Stimulated activated CD4-positive, alpha-beta T cell treated with anti-CD3 and anti-CD28 coated beads, Interleukin-12 subunit alpha, Interleukin-12 subunit beta, amount 100 ng/mL, for 4 hours (primary cell): ENCODE results near the gene AJAP1.

Experiments used
- DNase-seq: peaks from one replicate; pipeline ENCODE4 v3.0.0-alpha.2; 2020

The AJAP1 gene

DNA sequence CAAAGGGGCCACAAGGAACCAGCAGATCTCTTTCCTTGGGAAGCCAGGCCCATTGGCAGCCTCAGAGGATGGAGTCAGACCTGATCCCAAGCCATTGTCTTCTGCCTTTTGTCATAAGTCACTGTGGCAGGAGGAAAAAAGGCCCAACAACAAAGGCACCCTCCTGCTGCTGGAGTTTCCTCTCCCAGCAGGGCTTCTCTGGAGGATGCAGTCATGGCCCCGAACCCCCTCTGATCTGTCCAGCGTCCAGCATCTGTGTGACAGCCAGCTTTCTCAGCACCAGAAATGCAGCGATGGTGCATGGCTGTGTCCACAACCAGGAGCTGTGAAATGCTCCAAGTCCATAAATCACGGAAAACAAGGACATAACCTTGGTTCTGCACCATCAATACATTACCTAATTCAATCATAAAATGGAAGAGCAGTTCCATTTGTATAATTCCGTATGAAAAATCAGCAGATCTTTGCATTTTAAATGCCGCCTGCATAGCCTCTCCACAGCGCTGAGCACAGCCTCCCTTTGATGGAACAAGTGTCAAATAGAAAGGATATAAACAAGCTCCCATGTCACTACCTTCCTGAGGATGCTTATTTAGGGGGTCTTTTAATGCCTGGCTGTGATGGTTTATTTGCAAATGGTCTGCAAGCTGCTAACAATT, 30.6 kb downstream of the AJAP1 start:
- DNase-seq: no peak

- DNase-seq: no peak
Measured at GRCh38 chr1:4685523-4685865, 31.1 kb downstream of the AJAP1 start.

- DNase-seq: no peak
Measured at GRCh38 chr1:4687943-4688342, 33.5 kb downstream of the AJAP1 start.

DNA sequence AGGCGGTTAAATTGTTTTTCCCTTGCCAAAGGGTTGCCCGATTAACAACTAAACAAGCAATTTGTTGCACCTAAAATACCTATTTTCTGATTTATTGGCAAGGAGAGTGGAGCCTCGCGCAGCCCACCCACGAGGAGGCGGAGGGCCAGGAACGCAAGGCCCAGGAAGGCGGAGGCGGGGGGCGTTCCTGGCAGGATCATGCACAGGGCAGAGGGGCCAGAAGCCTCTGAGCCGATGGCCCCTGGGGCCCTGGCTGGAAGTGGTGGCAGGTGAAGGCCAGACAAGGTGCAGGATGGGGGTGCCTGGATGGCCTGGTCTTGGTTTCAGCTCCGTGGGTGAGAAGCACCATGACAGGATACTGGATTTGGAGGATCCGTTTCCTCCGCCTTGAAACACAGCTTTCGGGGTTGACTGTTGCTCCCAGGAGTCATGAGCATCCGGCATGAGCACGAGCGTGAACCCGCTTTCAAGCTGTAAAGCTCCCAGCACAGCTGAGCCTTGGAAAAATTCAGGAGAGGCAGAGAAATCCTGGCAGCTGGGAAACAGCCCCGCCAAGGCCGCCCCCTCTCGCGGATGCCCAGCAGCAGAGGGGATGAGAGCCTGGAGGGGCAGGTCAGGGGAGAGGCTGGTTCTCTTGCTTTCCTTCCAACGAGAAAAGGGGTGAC, 35.0 kb downstream of the AJAP1 start:
- DNase-seq: no peak

GRCh38 chr1:4689941-4690635, 35.7 kb downstream of the AJAP1 start:
- no peak for DNase-seq

GRCh38 chr1:4690951-4691675, 36.7 kb downstream of the AJAP1 start:
- DNase-seq: no peak

GRCh38 chr1:4691766-4692405, 37.5 kb downstream of the AJAP1 start:
- no peak for DNase-seq

DNA sequence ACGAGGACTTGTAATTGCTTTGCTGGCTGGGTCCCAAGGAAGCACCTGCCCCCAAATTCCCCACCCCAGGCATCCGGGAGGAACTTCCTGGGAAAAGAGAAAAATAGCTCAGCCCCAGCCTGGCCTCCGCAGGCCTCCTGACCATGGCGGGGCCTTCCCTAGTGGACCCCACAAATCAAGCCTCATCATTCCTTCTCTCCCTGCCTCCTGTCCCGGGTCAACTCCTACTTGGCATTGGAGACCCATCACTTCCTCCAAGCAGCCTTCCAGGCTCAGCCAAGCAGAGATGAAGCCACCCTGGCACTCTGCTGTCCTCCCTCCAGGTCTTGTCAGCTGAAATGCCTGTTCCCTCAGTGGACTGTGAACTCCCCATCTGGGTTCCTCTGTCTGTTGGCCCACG, 38.0 kb downstream of the AJAP1 start:
- DNase-seq: no peak

DNA sequence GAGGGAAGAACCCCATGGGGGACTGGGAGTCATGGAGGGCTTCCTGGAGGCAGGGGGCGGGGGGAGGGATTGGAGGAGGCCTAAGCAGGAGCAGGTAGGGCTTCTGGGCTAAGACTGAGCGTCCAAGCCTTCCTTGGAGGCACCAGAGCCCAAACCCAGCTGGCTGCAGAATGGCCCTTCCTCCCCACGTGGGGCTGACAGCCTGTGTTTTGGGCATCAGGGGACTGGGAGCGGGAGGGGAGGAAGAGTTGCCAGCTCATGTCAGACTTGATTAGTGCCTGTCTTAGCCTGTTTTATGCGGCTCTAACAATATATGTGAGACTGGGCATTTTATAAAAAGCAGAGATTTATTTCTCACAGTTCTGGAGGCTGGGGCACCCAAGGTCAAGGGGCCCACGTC, 38.9 kb downstream of the AJAP1 start:
- DNase-seq: no peak

DNA sequence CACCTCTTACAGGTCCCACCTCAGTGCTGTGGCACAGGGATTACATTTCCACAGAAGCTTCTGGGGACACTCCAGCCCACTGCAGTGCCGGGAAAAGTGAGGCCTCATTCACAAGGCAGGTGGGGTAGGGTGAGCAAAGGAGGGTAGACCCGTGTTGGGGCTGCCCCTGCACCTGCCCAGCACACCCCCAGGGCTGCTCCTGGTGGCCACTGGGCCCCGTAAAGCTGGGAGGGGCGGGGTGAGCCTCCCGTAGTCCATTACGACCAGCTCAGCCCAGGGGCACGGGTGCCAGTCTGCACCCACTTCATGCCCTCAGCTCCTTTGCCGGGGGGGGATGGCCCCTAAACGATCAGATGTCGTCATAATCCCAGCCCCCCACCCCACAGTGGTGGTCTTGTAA, 39.5 kb downstream of the AJAP1 start:
- no peak for DNase-seq

DNA sequence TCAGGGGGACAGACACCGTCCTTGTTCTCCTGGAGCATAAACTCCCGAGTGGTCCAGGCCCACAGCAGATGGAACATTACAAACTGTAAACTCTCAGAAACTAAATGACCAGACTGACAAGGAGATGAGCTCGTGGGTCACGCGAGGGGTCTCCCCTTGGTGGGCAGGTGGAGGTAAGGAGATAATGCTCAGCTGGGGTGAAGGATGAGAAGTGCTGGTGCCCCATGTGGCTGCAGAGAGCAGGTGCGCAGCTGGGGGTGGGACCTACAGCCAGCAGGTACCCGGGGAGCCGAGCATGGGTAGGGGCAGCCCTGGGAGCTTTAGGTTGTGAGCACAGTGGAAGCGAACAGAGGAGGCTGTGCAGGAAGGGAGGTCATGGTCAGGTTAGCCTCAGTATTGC, 40.1 kb downstream of the AJAP1 start:
- no peak for DNase-seq

- DNase-seq: no peak
Measured at GRCh38 chr1:4695241-4695640, 40.8 kb downstream of the AJAP1 start.

DNA sequence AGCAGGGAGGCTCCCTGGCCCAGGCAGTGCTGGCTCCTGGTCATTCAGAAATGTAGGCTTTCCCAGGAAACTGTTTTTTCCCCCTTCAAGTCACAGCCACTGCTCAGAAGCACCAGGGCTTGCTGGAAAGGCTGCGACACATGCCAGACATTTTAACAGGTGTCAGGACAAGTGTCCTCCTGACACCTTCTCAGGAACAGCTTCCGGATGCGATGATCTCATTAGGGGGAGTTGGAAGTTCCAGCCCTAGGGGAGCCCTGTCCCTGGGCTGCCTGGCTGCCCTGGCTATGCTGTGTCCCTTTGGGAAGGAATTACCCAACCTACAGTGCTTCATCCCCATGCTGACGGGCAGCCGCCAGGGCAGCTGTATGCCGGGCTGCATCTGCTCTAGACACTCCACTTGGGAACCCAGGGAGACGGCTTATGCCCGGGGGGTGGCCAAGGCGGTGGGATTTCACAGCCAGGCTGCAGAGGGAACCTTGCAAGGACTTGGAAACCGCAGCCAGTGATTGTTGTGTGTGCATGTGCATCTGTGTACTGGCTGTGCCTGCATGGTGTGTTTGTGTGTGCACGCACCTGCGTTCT, 41.8 kb downstream of the AJAP1 start:
- no peak for DNase-seq

- no peak for DNase-seq
Measured at GRCh38 chr1:4696753-4697152, 42.3 kb downstream of the AJAP1 start.

GRCh38 chr1:4697801-4698200, 43.4 kb downstream of the AJAP1 start:
- DNase-seq: no peak

DNA sequence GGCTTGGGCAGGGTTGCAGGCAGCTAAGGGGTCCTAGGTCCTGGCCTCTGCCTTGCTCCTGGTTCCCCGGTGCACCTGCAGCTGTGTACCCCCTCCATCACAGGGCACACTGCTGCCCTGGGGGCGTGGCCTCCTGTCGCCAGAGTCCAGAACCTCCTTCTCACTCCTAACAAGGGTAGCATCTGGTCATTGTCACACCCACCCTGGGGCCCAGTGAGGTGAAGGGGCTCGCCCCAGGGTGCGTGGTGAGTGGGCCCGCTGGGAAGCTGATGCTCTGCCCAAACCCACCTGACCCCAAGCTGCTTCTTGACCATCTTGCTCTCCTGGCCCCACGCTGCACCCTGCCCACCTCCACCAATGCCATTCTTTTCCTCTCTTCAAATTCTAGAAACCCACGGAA, 44.5 kb downstream of the AJAP1 start:
- DNase-seq: no peak

GRCh38 chr1:4699376-4700301, 45.2 kb downstream of the AJAP1 start:
- DNase-seq: no peak

DNA sequence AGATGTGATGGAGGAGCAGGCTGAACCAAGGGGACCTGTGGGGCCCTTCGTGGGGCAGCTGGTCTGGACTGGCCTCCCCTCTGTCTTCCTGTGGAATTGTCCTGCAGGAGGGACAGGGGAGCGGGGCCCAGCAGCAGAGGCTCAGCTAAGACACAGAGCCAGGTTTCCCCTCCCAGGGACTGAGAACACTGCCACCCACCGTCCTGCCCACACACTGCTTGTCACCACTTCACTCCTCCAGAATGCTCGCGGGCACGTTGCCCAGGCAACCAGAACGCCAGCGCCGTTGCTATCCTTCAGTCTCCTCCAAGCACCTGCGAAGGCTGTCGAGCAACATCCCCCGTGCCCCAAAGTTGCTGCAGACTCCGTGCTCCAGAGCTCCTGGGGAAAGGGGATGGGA, 46.4 kb downstream of the AJAP1 start:
- no peak for DNase-seq

GRCh38 chr1:4701276-4701675, 46.9 kb downstream of the AJAP1 start:
- no peak for DNase-seq

DNA sequence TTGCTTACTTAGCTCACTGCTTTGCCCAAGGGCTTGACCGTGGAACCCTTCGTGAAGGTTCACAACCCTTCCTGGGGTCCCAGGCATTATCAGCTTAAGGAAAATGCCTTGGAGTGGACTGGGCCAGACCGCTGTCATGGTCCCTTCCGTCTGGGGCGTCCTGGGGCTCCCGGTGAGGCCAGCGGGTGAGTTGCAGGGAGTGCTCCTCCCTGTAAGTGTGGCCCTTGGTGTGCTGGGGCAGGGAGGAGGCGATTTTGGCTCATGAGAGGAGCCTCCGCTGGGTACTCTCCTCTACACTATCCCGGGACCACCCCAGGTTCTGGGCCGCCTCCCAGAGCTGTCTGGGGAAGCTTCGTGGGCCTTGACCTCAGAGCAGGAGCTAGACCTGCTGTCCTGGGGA, 48.1 kb downstream of the AJAP1 start:
- DNase-seq: no peak

- DNase-seq: no peak
Measured at GRCh38 chr1:4702932-4703331, 48.5 kb downstream of the AJAP1 start.

DNA sequence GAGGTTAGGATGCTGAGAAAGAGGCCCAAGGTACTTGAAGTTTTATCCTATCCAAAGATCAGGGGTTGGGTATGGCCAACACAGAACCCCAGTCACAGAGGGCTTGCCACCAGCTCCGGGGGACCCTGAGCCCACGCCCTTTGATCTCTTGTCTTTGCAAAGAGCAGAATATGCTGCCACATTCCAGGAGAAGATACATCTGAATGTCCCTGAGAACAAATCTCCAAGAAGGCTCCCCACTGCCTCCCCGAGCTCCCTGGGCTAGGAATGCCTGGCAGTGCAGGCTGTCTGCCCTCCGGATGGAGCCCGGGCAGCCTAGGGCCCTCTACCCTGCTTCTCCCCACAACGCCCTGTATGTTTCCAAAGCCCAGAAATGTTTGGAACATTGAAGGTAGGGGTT, 49.2 kb downstream of the AJAP1 start:
- no peak for DNase-seq
